GM21360 (cell line): ENCODE data around the gene GMDS.

ENCODE experiments used
- ATAC-seq: cut with Tn5 transposase; IDR thresholded peaks from one replicate; pipeline ENCODE4 v1.9.1; 2021; ENCODE audit warnings: mild to moderate bottlenecking, moderate library complexity; ENCODE audit not compliant: unreplicated experiment

The GMDS gene

DNA sequence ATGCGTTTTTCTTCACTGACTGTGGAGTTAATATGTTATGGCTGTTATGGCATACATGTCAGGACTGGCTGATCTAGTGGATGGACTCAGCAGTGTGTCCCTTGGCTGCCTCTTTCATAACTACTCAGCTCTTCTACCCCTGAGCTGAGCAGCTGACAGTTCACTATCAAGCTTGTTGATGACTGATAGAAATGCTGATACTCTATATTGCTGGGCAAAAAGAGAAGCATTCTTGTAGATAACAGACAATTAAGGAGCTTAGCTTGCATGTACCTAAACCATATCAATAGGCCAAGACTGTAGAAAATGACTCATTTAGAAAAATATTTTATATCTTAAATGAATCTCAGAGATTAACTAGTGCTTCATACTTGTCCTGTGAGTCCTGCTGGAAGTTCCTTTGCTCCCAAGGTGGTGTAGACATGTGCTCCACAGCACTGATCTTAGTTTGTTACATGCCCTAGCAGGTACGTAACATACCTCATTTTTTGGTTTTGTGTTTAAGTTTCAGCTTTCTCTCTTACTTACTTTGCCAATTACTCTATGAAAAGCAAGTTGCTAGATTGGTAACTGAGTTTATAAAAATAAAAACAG lies 236.9 kb downstream of the GMDS start:
- ATAC-seq: no peak

GRCh38 chr6:2007165-2007564 lies 238.2 kb downstream of the GMDS start:
- ATAC-seq: no peak

DNA sequence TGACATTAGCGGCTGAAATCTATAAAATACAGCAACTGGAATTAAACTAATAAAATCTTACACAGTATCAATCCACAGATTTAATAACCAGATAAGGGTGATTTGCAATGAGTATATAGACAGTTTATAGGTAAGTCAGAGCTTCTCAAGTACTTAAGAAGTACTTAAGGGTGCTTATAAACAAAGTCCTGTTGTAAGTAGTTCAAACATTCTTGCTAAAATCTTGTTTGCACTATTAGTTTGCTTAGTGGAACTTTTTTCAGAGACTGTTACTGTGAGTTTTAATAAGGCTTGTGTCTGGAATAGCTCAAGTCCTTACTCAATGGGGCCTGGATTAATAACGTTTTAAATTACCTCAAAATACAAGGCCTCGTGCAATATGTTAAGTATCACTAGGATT lies 240.5 kb downstream of the GMDS start:
- no peak for ATAC-seq

DNA sequence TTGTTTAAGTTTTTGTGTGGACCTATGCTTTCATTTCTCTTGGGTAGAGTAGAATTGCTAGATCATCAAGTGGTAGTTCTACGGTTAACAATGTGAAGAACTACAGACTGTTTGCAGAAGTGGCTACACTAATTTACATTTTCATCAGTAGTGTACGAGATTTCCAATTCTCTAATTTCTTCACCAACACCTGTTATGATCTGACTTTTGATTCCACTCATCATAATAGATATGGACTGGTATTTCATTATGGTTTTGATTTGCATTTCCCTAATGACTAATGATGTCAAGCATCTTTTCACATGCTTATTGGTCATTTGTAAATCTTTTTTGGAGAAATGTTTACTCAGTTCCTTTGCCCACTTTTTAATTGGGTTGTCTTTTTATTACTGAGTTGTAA lies 244.4 kb downstream of the GMDS start:
- ATAC-seq: no peak

DNA sequence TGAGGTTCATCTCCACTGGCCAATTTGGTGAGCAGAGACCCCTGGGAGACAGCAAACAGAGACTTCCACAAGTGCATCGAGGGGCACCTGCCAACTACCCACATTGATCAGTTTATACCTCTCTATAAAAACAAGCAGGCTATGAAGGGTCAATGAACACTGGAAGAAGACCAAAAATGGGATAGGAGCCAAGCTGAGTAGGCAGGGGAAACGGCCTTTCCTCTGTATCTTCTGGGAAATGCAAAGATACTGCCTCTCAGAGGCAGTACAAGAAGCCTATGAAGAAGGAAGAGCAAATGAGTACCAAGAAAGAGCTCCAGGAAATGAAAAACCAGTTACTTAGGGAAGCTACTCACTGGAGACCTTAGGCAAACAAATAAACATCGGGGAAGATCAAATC lies 247.7 kb downstream of the GMDS start:
- ATAC-seq: no peak

GRCh38 chr6:1995636-1996035 lies 249.8 kb downstream of the GMDS start:
- ATAC-seq: no peak

GRCh38 chr6:1993042-1993441 lies 252.4 kb downstream of the GMDS start:
- ATAC-seq: no peak

DNA sequence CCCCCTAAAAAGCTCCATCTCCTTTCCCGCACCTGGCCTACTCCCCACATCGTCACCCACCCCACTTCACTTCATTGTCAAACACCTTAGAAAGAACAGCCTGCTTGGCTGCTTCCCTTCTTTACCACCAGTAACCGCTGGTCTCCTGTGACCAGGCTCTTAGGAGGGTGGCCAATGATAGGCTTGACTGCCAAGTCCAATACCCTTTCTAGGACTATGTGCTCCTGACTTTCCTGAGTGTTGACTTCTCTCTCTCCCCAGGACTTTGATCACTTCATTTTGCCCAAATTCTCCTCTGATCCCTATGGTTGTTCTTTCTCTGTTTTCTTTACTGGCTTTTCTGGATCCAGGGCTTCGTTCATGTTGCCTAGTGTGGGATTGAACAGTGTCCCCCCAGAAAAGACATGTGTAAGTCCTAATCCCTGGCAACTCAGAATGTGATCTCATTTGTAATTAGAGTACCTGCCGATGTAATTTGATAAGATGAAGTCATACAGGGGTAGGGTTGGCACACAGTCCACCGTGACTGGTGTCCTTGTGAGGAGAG lies 254.0 kb downstream of the GMDS start:
- no peak for ATAC-seq

GRCh38 chr6:1988843-1989242 lies 256.6 kb downstream of the GMDS start:
- ATAC-seq: no peak

DNA sequence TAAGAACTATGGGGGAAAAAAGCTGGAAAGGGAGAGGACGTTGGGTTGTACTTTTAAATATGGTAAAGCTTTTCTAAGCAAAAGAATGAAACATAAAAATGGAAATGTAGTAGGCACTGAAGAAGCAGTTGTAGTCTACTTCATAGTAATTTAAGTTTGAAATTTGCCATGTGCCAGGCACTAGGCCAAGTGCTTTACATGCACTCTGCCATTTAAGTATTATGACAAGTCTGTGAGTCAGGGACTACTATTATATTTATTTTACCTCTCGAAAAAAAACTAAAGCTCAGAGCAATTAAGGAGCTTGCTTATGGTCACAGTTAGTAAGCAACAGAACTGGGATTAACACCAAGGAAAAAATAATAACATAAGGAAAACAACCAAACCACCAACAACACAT lies 257.8 kb downstream of the GMDS start:
- ATAC-seq: no peak

DNA sequence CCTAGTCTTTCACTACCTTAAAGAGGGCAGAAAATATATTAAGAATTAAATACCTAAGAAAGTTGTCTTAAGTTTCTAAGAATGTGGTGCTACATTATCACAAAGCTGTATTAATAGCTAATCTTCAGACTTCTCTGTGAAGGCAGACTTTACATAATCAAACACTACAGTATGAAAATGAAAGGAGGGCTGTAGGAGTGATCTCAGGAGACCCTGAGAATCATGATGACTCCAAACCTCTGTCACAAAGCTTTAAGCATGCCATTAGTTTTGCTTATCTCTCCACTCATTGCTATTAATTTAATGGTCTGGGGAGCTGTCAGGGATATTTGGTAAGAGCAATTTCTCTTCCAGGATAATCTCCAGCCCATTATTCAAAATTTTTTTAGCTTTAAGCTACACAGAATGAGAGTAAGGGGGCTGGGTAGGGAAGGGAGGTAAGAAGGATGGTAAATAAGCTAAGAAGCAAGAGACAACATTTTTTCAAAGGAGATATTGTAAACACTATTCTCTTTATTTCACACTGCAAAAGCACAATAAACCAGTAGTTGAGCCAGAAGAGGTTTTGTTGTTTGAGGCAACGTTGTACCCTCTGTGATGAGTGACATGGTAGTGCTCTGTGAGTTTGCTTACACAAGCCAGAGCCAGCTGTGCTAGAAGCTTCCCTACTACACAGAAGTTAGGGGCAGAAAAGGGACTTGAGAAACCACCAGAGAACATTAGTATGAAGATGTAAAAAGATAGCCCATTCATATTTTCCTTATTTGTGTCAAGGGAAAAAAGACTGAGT lies 258.8 kb downstream of the GMDS start:
- ATAC-seq: no peak

- no peak for ATAC-seq
These were observed 260.9 kb downstream of the GMDS start for GRCh38 chr6:1984346-1984994.

- ATAC-seq: no peak
These were observed 261.6 kb downstream of the GMDS start for GRCh38 chr6:1983850-1984249.

DNA sequence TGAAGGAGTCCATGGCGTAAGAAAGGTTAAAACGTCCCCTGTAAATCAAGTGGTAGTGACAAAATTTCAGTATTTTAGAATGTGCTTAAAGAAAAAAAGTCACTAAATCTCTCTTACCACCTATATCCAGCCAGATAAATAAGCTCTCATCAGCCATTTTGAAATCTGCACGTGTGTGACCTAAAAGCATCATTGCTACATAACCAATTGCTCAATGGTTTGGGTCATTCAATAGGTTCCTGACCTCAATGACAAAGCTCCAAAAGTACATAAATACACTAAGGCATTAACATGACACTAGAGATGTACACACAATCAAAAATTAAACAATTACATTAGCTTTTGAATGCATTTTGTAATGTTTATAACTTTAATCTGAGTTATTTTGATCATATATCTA lies 272.4 kb downstream of the GMDS start:
- ATAC-seq: no peak

DNA sequence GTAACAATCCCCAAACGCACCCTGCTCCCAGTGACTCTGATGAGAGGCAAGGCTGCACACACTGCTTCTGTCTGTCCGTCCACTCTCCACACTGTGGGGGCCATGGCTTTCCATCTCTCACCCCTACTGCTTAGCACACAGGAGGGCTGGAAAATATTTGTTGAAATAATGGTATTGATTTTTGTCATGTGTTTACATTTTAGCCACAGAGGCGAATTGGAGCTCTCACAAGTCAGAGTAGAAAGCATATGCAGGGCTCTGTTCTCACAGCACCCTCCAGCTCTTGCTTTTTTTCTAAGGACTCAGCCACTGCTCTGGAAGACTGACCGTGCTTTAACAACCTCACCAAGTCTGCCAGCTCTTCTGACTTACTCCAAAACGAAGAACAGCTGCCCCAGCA lies 273.8 kb downstream of the GMDS start:
- ATAC-seq: no peak

GRCh38 chr6:1970151-1970561 lies 275.2 kb downstream of the GMDS start:
- no peak for ATAC-seq

DNA sequence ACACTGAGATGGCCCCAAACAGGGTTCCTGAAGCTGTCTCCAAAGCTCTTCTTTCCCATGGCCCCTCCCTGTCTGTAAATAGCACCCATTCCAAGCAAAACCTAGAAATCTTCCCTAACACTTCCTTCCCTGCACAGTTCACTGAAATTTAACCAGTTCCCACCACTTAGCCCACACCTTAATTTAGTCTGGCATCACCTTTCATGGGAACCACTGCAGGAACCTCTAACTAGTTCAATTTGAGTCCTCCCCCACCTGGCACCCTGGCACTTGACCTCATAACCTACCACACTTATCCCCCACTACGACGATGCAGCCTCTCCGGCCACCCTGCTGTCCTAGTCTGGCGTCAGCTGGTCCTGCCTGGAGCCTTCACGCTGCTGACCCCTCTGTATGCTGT lies 278.7 kb downstream of the GMDS start:
- no peak for ATAC-seq

GRCh38 chr6:1965596-1966224 lies 279.7 kb downstream of the GMDS start:
- no peak for ATAC-seq

DNA sequence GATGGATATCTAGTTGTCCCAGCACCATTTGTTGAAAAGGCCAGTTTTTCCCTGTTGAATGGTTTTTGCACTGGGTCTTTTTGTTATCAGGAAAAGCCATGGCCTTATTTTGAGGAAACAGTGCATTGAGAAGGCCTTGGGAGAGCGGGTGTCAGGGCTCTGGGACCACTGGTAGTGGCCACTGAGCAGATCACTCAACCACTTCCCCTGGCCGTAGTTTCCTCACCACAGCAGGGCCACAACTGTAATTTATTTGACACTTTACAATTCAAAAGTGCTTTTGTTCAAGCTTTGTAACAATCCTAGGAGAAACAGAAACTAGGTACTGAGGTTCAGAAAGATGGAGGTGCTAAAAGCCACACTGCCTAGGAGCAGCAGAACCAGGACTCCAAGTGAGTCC lies 281.8 kb downstream of the GMDS start:
- no peak for ATAC-seq

- no peak for ATAC-seq
These were observed 283.2 kb downstream of the GMDS start for GRCh38 chr6:1962201-1962600.

DNA sequence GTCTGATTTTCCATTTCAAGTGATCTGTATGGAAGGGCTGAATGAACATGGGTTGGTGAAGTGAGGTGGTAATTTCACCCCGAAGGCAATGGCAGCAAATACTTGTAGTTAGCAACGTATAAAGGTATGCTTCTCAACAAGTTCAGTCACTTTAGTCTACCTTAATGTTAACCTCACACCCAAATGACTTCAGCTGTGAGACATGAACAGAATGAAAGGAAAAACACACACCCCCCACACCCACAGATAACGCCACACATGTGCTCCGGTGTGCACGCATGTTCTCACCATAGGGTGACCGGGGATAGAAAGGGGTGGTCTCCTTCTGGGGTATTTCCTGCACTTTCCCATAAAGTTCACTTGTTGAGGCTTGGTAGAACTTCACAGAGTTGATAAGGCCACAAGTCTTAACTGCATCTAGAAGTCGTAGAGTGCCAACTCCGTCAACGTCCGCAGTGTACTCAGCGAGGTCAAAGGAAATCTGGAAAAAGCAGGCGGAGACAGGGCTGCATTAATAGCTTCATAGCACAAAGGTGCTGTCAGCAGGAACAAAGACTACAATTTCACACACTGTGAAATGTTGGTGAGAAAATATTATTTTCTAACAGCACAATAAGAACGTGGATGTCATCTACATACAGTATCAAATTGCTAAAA lies 284.8 kb downstream of the GMDS start:
- no peak for ATAC-seq
